ENCODE results near the gene ASIC1. TPM values are rescaled to one million over a fixed set of nuclear protein-coding genes. Genes with fewer than 3 reads are reported as not detected.
A peak's percentile ranks its signal among the peaks of the same experiment; 100 is the strongest.

ASIC1 gene
- total RNA-seq, 1 donor from 2014 or later = 18.1 TPM

GRCh38 chr12:50072198-50072907 lies 15.0 kb downstream of the ASIC1 start:
- Mint-ChIP-seq H3K9me3 (no peaks in the 10 kb centered on the region), H3K27me3 (peaks cover 5% of the 10 kb centered on the region), H3K36me3 (no peaks in the 10 kb centered on the region), H3K4me1 (ENCODE audit: unreplicated experiment) (peaks cover 29% of the 10 kb centered on the region), H3K4me3 (no peak overlapping the region), H3K27ac (peak overlapping the region; percentile 31)
- no peak for DNase-seq (ENCODE audit: extremely low spot score, unreplicated experiment)
- TF ChIP-seq, protein P1, sequence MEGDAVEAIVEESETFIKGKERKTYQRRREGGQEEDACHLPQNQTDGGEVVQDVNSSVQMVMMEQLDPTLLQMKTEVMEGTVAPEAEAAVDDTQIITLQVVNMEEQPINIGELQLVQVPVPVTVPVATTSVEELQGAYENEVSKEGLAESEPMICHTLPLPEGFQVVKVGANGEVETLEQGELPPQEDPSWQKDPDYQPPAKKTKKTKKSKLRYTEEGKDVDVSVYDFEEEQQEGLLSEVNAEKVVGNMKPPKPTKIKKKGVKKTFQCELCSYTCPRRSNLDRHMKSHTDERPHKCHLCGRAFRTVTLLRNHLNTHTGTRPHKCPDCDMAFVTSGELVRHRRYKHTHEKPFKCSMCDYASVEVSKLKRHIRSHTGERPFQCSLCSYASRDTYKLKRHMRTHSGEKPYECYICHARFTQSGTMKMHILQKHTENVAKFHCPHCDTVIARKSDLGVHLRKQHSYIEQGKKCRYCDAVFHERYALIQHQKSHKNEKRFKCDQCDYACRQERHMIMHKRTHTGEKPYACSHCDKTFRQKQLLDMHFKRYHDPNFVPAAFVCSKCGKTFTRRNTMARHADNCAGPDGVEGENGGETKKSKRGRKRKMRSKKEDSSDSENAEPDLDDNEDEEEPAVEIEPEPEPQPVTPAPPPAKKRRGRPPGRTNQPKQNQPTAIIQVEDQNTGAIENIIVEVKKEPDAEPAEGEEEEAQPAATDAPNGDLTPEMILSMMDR (conservative IDR thresholded peaks at IDR 0.05) = no peak

GRCh38 chr12:50073206-50073605 lies 15.8 kb downstream of the ASIC1 start:
- Mint-ChIP-seq H3K27me3 (peaks cover 5% of the 10 kb centered on the region), H3K9me3 (no peaks in the 10 kb centered on the region), H3K27ac (no peak overlapping the region), H3K4me3 (no peak overlapping the region), H3K4me1 (ENCODE audit: unreplicated experiment) (peaks cover 29% of the 10 kb centered on the region), H3K36me3 (no peaks in the 10 kb centered on the region)
- TF ChIP-seq, protein P1 (conservative IDR thresholded peaks at IDR 0.05) = no peak
- DNase-seq (ENCODE audit: extremely low spot score, unreplicated experiment) = no peak

- no peak for DNase-seq (ENCODE audit: extremely low spot score, unreplicated experiment)
- Mint-ChIP-seq H3K4me3 (no peak overlapping the region), H3K27ac (no peak overlapping the region), H3K4me1 (ENCODE audit: unreplicated experiment) (peaks cover 29% of the 10 kb centered on the region), H3K9me3 (no peaks in the 10 kb centered on the region), H3K36me3 (no peaks in the 10 kb centered on the region), H3K27me3 (peaks cover 5% of the 10 kb centered on the region)
- TF ChIP-seq, protein P1 (conservative IDR thresholded peaks at IDR 0.05) = no peak
These were observed 16.3 kb downstream of the ASIC1 start for GRCh38 chr12:50073712-50074111.

DNA sequence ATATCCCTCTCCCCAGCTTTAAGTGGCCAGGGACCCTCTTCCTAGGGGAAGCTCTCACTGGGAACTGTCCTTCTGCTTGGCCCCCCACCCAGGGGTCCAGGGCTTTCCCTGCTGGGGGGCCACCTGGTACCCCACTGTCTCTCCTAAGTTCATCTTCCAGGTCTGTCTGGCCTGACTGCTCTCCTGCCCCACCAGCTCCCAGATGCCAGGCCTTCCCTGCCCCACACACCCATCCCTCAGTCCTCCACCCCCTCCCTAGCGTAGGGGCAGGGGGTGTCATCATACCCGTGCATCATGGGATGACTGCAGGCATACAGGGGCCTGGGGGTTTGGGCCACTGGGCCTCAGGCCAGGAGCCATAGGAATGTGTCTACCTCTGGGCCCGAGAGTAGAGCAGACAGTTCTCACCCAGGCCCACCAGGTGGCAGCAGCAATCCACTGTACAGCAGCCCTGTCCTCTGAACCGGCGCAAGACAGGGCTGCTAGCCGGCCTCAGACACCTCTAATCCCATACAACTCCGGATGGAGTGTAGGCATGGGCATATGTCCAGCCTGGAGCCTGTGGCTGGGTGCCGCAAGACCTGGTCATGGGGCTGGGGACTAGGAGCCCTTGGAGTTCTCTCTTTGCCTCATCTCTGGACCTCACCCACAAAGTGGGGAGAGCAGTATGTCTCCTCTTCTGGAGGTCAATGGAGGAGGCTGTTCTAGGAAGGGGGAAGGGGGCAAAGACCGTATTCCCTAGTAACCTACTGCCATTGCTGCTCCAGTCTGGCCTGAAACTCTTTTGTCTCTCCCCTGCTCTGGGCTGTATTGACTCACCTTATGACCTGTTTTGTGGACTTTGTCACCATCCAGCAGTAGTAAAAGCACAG lies 17.8 kb downstream of the ASIC1 start:
- Mint-ChIP-seq H3K27ac (no peak overlapping the region), H3K4me3 (no peak overlapping the region), H3K9me3 (no peaks in the 10 kb centered on the region), H3K27me3 (peaks cover 5% of the 10 kb centered on the region), H3K4me1 (ENCODE audit: unreplicated experiment) (peaks cover 23% of the 10 kb centered on the region), H3K36me3 (no peaks in the 10 kb centered on the region)
- peak; percentile 88 for DNase-seq (ENCODE audit: extremely low spot score, unreplicated experiment)
- TF ChIP-seq, protein P1 (conservative IDR thresholded peaks at IDR 0.05) = peak; percentile 96

DNA sequence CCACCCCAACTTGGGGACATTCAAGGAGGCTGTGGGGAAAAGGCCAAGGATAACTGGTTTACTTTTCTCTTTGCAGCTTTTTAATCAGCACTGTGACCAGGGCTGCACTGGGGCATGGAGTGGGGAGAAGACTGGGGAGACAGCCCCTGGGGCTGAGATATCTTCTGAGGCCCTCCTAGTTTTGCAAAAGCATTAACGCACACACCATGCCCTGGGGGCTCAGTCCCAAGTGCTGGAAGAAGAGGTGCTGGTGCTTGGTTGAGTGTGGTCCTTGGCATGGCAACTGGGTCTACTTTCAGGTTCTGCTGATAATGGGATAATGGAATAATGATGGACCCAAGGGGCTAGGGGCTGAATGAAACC lies 18.4 kb downstream of the ASIC1 start:
- TF ChIP-seq, protein P1 (conservative IDR thresholded peaks at IDR 0.05) = no peak
- Mint-ChIP-seq H3K9me3 (no peaks in the 10 kb centered on the region), H3K27me3 (no peaks in the 10 kb centered on the region), H3K36me3 (no peaks in the 10 kb centered on the region), H3K4me1 (ENCODE audit: unreplicated experiment) (peaks cover 17% of the 10 kb centered on the region), H3K4me3 (no peak overlapping the region), H3K27ac (no peak overlapping the region)
- no peak for DNase-seq (ENCODE audit: extremely low spot score, unreplicated experiment)

Measured in type B pancreatic cell (in vitro differentiated cells).